CD1c-positive myeloid dendritic cell (primary cell): ENCODE data around the gene PRKAG2.

Source experiments
- DNase-seq: peaks from one replicate; pipeline ENCODE4 v3.0.0-alpha.2; 2016; ENCODE audit errors: extremely low spot score

PRKAG2 gene

DNA sequence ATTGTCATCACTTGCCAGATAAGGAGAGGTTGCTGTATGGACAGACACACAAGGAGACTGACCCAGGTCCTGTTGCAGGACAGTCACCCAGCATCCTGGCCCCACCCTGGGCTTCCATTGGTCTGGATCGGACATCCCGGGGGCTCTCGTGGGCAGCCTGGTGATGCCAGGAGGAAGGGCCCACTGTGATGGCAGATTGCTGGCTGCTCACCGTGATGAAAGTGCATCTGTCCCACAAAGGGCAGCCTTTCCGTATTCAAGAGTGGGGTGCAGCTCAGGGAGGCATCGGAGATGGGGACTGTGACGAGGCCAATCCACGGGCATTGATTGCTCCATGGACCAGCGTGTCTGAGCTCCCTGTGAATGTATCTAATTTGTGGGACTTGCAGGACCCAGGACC lies 41.3 kb downstream of the PRKAG2 start:
- DNase-seq: no peak

DNA sequence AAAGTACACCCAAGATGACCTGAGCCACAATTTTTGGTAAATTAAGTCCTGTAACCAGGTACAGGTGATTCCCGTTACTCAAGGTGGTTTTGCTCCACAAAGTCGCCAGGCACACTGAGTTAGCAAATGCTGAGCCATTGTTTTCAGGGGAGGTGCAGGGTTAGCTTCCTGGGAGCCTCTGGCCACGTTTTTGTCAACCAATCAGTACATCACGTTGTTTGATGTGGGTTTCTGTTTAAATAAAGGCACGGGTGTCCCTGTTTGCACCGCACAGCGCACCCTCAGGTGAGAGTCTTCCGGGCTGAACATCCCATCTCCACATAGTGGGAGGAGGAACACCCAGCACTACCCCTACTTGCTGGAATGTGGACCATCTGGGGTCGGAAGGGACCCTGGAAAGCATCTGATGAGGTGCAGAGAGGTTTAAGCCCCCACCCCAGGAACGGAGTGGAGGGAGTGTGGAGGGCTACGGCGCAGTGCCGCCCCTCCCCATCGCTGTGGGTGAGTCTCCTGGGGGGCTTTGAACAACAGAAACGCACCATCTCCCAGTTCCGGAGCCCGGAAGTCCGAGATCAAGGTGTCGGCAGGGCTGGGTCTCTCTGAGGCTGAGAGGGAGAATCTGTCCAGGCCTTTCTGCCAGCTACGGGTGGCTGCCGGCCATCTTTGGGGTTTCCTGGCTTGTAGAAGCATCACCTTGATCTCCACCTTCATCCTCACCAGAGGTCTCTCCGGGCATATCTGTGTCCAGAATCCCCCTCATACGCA lies 42.5 kb downstream of the PRKAG2 start:
- no peak for DNase-seq

DNA sequence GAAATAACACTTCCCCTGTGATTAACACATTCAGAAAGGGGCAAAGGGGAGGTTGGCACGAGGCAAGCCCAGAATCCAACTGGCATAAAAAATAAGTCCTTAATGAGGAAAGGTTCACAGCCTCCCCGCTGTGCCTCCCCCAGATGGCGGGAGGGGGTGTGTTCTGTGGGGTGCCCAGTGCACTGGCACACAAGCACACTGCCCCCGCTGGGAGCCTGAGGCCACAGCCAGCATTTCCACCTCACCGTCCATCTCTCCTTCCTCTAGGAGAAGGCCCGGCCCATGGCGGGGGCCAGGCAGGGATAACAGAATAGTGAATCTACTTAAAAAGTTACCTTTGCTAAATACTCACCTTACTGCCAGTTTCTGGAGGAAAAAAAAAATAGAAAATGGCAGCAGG lies 43.2 kb downstream of the PRKAG2 start:
- DNase-seq: no peak

DNA sequence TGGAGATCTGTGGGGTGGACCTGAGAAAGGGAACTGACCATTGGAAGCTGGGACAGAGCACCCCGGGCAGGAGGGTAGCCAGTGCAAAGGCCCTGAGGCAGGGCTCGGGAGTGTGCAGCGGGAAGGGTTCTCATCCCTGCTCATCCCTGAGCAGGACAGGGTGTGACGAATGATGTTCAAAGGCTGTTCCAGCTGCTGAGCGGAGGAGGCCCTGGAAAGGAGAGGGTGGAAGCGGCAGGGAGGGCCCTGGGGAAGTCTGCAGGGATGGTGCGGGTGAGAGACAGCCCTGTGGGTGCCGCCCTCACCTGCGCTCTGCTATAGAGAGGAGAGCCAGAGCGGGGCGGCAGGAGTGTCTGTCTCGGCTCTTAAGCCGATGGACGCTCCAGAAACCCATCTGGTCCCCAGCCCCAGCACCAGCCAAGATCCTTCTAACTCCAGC lies 43.7 kb downstream of the PRKAG2 start:
- DNase-seq: no peak

DNA sequence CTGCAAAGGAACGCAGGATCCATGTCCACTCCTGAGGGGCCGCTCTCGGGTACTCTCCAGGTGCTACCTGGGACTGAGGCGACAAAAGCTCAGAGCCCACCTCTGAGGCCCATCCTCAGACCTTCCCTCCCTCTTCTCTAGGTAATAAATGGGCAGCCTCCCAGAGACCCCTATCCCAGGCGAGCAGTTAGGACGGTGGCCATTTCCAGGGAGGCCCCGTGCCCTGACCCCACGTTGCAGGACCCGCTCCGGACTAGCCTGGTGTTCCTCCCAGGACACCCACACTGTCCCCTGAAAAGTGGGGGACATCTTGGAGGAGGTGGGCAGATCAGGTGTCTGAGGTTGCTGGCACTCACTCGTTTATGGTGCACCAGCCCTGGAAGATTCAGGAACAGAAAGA lies 44.3 kb downstream of the PRKAG2 start:
- no peak for DNase-seq

DNA sequence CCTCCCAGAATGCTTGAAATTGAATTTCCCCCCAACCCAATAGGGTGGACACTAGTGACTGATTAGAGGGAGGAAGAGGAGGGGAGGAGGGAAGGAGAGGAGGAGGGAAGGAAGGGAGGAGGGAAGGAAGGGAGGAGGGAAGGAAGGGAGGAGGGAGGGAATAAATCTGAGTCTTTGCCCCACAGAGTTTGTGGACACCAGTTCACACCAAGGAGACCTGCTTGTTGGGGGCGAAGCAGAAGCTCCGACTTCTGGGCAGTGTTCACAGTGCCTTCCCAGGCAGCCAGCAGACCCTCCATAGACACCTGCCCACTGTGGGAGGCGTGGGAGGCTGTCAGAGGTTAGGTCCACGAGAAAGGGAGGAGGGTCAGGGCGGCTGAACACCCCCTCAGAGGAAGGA lies 44.8 kb downstream of the PRKAG2 start:
- DNase-seq: no peak

DNA sequence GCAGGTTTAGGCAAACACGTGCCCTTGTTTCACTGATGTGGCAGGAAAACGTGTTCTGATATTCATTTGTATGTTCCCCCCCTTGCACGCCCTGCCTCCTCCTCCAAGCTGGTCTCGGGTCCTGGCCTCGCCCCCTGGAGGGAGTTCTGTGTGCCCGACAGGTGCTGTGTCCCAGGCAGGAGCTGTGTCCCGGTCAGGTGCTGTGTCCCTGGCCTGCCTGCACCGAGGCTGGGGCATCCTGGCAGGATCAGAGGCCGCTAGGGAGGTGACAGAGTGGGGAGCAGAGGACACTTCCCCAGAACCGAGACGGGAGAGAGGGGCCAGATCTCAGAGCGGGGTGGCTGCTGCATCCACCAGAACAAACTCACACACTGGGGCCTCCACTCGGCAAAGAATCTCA lies 45.3 kb downstream of the PRKAG2 start:
- no peak for DNase-seq

DNA sequence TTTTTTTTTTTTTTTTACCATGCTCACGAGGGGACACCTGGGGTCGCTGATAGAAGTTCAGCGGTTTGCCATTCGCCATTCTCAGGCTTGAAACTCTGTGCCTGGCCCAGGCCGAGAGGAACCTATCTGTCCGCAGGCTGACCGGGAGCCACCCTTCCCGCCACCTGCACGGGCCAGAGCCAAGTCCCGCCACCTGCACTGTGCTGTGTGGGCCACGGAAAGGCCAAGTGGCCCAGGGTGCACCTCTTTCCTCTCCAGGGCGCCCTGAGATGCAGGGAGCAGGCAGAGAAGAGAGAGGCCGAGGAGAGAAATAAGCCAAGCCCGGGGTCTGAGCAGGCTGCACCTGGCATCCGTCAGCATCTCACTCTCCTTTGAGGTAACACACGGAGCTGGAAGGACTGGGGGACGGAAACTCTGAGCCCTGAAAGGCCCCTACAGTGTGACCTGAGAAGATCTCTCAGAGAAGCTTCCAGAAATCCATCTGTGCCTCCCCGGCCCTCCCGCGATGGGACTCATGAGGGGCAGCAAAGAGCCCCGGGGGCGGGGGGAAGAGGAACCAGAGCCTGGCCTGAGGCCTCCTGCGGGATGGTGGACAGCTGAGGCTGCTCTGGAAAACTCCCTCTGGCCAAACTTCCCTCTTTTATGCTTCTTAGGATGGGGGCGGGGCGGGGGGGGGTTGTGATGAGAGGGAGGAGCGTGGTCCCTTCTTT lies 46.6 kb downstream of the PRKAG2 start:
- peak; percentile 68 for DNase-seq

DNA sequence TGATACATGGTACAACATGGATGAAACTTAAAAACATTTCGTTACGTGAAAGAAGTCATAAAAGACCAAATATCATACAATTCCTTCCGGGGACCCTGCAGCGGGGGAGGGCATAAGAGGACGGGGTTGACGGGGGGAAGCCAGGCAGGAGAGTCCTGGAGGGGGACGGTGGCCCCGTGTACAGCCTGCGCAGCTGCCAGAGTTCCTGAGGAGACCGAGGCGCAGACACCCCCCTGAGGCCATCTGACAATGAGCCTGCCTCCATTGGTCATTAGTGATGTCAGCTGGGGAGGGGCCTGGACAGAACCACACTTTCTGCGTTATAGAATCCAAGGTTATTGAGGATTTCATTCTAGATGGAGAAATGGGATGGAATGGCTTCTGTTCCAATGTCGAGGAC lies 47.2 kb downstream of the PRKAG2 start:
- no peak for DNase-seq

DNA sequence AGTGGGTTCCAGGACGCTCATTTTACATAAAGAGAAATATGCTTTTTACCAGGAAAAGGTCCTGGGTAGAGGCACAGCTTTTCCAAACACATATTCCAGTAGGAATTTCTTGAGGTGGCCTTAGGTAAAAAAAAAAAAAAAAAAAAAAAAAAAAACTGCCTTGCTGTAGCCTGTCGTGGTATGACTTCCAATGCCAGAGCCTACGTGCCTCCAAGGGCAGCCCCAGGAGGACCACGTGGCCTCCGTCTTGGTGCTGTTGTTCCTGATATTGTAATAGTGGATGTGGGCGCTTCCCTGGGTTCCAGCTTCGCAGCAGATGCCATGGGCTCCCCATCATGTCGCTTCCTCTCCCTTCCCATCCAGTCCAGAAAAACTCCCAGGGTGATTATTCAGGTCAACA lies 49.3 kb downstream of the PRKAG2 start:
- DNase-seq: no peak

DNA sequence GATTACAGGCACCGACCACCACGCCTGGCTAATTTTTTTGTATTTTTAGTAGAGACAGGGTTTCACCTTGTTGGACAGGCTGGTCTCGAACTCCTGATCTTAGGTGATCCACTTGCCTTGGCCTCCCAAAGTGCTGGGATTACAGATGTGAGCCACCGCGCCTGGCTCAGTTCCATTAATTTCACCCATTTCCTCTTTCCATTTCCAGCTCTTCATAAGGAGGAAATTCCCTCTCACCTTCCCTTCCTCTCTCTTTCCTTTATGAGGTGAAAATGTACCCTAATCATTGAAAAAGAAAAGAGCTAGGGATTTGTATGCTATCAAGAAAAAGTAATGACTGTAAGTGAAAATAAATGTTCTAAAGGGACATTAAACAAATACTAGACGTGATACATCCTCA lies 50.6 kb downstream of the PRKAG2 start:
- DNase-seq: peak; percentile 36

DNA sequence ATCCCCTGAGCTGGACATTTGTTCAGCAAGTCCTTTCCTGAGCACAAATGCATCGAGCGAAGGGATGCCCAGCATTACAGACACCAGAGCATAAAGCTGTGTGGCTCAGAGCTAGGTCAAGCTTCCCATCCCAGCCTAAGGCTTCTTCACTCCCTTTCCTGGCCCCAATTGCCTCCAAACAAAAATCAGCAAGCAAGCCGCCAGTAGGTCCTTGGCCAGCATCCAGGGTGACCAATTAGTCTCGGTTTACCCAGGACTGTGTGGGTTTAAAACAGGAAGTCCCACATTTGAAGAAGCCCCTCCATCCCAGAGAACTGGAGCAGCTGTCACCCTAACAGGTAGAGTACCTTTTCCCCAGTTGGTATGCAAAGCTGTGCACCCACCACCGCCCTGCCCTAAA lies 51.2 kb downstream of the PRKAG2 start:
- peak; percentile 72 for DNase-seq

DNA sequence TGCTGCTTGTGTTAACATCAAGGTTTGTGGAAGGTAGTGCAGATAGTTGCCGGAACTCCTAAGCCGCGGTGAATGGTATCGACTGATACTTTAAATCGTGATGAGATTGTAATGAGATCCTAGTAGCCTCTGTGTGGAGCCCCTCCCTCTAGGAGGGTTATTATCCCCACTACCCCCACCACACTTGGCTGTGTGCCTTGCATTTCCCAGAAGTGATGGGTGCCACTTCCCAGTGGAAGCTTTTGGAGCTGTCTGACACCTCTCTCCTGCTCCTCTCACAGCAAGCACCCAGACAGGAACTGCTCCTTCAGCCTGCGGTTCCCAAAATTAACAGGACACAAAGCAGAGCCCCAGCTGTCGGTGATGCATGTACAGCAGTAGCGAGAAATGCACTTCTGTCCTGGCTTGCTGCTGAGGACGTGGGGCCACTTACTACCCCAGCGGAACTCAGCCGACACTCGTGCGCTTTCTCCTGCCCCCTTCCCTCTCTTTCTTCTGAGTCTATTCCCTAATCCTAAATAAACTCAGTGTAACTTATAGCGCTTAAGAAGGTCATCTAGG lies 52.5 kb downstream of the PRKAG2 start:
- DNase-seq: peak; percentile 24

DNA sequence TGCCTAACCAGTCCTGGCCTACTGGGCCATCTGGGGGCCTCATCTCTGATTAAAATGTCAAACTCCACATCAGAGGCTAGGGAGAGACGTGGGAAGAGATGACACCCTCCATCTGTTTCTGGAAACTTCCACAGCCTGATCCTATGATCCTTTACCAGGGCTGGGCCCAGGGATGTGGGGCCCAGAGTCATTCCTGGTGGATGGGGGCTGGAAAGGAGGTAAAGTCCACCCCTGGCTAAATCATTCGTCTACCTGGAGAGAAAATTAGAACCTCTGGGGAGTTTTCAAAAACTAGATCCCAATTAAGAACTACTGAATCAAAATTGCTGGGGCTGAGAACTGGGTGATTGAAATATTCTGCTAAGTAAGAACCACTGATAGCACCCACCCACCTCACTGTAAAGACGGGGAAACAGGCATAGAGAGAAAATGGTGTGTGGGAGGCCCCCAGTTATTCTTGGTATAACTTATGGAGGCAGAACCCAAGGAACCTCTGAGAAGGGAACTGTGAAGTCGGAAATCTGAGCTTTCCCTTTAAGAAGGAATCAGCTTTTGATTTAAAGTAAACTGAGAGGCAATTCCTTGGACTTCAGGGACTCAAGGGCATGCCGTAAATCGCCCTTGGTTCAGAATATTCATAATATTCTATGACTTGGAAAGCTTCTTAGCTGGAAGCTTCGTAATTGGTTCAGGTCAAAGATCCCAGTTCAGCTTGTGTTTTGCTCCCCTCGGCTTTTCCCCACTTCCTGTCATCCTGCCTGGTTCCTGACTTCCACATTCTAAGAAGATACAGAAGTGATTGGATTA lies 53.1 kb downstream of the PRKAG2 start:
- peak; percentile 35 for DNase-seq

DNA sequence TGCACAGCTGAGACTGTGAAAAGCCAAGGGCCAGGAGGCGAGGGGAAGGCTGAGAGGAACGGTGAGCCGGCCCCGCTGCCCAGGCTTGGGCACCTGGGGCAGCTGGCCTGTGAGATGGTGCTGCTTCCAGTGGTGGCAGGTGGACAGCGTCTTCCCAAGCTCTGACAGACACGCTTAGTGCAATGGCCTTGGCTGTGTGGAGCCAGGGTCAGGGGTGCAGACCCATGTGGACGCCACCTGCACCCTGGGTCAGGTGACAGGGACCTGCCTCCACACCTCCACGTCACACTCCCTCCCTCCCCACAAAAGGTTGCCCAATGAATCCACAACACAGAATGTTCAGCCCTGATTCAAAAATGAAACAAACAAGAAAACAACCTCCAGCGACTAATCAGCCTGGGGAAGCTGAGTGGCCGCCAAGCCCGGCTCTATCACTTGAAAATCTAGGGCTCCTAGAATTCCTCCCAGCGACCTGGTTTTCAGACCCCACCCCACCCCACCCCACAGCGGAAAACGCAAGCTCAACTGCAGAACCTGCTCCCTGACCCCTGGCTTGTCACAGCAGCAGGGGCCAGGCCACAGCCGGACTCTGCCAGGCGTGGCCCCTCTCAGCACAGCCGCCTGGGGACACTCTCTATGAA lies 54.3 kb downstream of the PRKAG2 start:
- no peak for DNase-seq

DNA sequence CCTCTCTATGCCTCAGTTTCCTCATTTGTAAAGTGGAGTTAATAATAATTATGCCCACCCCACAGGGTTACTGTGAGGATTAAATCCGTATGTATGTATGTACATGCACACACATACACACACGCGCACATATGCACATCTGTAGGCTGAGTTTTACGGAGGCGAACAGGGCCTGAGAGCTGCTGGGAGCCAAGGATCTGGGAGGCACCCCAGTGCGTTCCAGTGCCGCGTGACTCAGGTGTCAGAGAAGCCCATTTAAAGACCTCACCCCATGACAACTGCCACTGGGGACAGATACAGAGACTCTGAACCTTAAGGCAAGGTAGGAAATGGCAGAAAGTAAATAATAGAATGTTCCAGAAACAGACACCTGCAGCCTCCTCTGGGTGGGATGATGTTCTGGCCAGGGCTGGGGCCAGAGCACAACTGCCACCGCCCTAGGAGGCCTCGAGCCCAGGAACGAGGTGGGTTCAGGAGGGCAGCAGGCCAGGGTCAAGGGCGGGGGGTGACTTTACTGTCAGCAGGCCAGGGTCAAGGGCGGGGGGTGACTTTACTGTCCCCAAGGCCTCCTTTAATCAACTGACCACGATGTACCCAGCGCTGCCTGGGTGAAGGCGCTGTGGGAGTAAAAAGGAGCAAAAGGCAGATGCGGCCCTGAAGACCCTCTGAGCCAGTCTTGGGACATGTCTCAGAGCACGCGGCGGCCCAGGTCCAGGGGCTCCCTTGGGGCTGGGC lies 54.9 kb downstream of the PRKAG2 start:
- DNase-seq: no peak

DNA sequence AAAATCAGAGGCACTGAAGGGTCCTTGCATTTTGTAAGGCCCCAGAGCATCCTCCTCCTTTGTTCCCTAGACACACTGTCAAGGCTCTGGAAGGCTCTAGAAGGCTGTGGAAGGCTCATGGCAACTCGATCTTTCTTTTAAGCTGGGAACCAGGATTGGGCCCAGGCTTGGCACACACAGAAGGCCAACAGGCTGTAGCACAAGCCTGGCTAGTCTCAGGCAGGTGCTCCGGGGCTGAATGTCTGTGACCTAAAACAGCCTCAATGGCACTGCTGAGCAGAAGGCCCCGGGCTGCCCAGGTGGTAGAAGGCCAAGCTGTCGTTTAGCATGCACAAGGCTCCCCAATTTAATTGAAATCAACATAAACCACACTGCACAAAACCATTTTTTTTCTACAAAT lies 55.7 kb downstream of the PRKAG2 start:
- DNase-seq: no peak

DNA sequence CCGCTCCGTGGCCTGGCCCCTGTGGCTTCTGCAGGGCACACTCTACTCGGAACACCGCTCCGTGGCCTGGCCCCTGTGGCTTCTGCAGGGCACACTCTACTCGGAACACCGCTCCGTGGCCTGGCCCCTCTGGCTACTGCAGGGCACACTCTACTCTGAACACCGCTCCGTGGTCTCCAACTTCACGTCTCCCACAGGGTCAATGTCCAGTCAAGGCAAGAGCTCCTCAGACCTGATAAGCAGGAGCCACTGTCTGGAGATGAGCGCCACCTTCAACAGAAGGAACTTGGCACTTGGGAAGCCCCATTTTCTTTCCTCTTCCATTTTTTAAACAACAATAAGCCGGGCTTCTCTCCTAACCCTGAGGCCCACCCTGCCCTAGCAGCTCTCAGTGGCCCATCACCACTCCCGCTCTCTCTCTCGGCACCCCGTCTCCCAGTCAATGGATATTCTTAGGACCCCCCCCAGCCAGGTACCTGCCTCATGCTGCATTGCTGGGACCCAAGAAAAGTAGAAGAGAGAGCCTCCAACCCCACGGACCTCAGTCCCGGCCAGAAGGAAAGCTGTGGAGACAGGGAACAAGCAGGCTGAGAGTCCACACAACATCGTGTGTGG lies 56.3 kb downstream of the PRKAG2 start:
- DNase-seq: no peak

DNA sequence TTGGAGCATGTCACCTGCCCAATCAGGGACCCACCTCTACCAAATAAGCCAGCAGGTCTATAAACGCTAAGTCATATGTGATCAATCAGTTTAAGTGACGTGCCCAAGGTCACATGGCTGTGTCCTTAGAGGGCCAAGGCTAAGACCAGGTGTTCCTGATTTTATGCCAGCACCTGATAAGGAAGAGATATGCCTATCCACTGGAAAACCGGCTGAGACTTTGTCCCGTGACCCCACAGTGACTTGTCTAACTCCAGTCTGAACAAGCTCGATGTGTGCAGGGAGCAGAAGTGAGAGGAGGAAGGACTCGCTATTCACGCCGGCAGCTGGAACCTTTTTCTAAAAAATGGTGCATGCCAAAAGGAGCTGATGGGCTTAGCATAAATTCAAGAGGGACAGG lies 57.0 kb downstream of the PRKAG2 start:
- DNase-seq: no peak

DNA sequence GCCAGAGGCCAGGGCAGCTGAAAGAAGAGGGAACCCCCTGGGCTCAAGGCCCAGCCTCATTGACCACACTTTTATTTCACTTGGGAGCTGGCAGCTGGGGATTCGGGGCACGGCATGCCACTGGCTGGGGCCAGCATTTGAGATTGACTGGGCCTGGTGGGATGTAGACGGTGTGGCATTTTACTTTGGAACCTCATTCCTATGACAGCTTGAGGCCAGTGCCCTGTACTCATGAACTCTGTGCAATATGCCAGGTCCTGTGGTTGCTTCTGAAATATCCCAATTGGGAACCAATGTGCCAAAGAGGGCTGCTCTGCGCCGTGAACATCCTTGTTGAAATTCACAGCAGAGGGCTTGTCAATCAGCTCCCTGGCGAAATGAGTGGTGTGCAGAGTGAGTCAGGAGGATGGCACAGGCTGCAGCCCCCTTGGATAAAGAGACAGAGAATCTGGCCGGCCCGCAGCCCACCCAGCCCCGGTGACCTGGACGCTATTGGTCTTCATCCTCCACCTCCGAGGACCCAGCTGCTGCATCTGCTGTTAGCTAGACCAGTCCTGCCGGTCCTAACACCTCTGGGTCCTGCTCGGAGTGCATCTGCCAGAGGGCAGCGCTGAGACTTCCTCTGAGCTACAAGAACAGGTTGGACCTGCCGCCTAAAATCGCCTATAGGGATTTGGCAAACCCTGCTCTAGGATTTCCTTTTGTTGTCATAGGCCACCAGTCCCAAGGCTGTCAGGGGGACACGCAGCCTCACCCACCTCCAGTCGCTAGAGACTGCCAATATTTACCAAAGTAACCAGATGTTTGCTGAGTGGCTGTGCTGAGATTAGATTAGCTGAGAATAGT lies 58.0 kb downstream of the PRKAG2 start:
- no peak for DNase-seq
